ENCODE data around the gene GRN.

The GRN gene

GRCh38 chr17:44376779-44377178 is 31.7 kb downstream of the GRN start:
- Histone ChIP-seq H3K36me3 (ENCODE audit: insufficient read depth) (no peaks in the 10 kb centered on the region), H3K4me1 (ENCODE audit: low read depth, poor library complexity, severe bottlenecking) (no peaks in the 10 kb centered on the region), H3K4me2 (no peak overlapping the region), H3K79me2 (ENCODE audit: insufficient read depth, low read depth) (no peaks in the 10 kb centered on the region), H3K9ac (no peak overlapping the region), H3K27me3 (ENCODE audit: insufficient read depth, low read depth) (peaks cover 34% of the 10 kb centered on the region; the same call in 1 of the 2 replicates), H3K4me3 (IDR thresholded peaks at IDR 0.05; ENCODE audit: insufficient read depth, low read depth, low read length) (no peak overlapping the region), H4K20me1 (ENCODE audit: insufficient read depth) (no peaks in the 10 kb centered on the region), H2AFZ (ENCODE audit: low read depth) (no peak overlapping the region), H3K27ac (no peak overlapping the region)
- TF ChIP-seq, protein P1, sequence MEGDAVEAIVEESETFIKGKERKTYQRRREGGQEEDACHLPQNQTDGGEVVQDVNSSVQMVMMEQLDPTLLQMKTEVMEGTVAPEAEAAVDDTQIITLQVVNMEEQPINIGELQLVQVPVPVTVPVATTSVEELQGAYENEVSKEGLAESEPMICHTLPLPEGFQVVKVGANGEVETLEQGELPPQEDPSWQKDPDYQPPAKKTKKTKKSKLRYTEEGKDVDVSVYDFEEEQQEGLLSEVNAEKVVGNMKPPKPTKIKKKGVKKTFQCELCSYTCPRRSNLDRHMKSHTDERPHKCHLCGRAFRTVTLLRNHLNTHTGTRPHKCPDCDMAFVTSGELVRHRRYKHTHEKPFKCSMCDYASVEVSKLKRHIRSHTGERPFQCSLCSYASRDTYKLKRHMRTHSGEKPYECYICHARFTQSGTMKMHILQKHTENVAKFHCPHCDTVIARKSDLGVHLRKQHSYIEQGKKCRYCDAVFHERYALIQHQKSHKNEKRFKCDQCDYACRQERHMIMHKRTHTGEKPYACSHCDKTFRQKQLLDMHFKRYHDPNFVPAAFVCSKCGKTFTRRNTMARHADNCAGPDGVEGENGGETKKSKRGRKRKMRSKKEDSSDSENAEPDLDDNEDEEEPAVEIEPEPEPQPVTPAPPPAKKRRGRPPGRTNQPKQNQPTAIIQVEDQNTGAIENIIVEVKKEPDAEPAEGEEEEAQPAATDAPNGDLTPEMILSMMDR (conservative IDR thresholded peaks at IDR 0.05; ENCODE audit: low read depth, low read length) = no peak

- H2AFZ ChIP-seq (ENCODE audit: low read depth) = no peak overlapping the region
- no peak overlapping the region for H3K4me3 ChIP-seq (IDR thresholded peaks at IDR 0.05; ENCODE audit: insufficient read depth, low read depth, low read length)
- H3K27ac ChIP-seq = no peak overlapping the region
- H3K79me2 ChIP-seq (ENCODE audit: insufficient read depth, low read depth) = no peaks in the 10 kb centered on the region
- no peaks in the 10 kb centered on the region for H3K36me3 ChIP-seq (ENCODE audit: insufficient read depth)
- H4K20me1 ChIP-seq (ENCODE audit: insufficient read depth) = no peaks in the 10 kb centered on the region
- H3K9ac ChIP-seq = no peak overlapping the region
- peaks cover 44% of the 10 kb centered on the region; the same call in 1 of the 2 replicates for H3K27me3 ChIP-seq (ENCODE audit: insufficient read depth, low read depth)
- TF ChIP-seq, protein P1 (conservative IDR thresholded peaks at IDR 0.05; ENCODE audit: low read depth, low read length) = no peak
- no peak overlapping the region for H3K4me2 ChIP-seq
- no peaks in the 10 kb centered on the region for H3K4me1 ChIP-seq (ENCODE audit: low read depth, poor library complexity, severe bottlenecking)
Observed at GRCh38 chr17:44378171-44378705, 33.1 kb downstream of the GRN start.

DNA sequence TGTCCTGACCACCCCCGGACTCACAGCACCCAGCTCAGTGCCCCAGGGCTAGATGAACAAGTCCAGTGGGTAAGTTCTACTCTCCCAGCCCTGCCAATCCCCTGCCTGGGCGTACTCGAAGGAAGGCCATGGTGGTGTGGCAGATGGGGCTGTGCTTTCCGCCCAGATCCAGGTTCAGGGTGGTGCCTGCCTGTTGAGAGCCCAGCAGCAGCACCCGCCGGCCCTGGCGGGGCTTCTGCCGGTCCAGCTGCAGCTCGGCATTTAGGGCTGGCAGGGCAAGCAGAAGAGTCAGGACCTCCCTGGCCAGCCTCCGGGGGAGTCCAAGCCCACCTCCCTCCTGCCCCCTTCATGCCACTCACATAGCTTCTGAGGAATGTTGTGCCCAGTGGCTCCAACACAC is 34.8 kb downstream of the GRN start:
- Histone ChIP-seq H3K27ac (no peak overlapping the region), H3K9ac (no peak overlapping the region), H3K4me2 (no peak overlapping the region), H3K79me2 (ENCODE audit: insufficient read depth, low read depth) (no peaks in the 10 kb centered on the region), H3K27me3 (ENCODE audit: insufficient read depth, low read depth) (peaks cover 46% of the 10 kb centered on the region; the same call in 1 of the 2 replicates), H2AFZ (ENCODE audit: low read depth) (no peak overlapping the region), H3K4me1 (ENCODE audit: low read depth, poor library complexity, severe bottlenecking) (no peaks in the 10 kb centered on the region), H3K4me3 (IDR thresholded peaks at IDR 0.05; ENCODE audit: insufficient read depth, low read depth, low read length) (no peak overlapping the region), H3K36me3 (ENCODE audit: insufficient read depth) (no peaks in the 10 kb centered on the region), H4K20me1 (ENCODE audit: insufficient read depth) (no peaks in the 10 kb centered on the region)
- TF ChIP-seq, protein P1 (conservative IDR thresholded peaks at IDR 0.05; ENCODE audit: low read depth, low read length) = no peak

DNA sequence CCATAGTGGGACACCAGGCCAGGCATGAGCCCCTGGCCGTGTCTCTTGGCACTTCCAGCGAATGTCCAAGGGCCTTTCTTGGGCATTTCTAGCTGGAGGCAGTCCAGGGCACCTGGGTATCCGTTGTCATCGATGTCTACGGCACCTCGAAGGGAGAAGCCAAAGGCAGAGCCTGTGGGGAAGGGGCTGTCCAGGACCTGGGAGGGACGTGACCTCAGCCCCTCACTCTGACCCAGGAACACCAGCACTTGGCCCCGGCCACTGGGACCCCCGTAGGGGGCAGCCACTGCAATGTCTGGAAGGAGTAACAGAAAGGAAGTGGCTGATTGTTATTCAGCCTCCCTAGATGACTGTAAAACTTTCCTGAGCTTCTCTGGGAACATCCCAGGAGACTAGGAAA is 35.7 kb downstream of the GRN start:
- H2AFZ ChIP-seq (ENCODE audit: low read depth) = no peak overlapping the region
- peaks cover 46% of the 10 kb centered on the region; the same call in 1 of the 2 replicates for H3K27me3 ChIP-seq (ENCODE audit: insufficient read depth, low read depth)
- H3K27ac ChIP-seq = no peak overlapping the region
- H4K20me1 ChIP-seq (ENCODE audit: insufficient read depth) = no peaks in the 10 kb centered on the region
- no peak overlapping the region for H3K4me3 ChIP-seq (IDR thresholded peaks at IDR 0.05; ENCODE audit: insufficient read depth, low read depth, low read length)
- TF ChIP-seq, protein P1 (conservative IDR thresholded peaks at IDR 0.05; ENCODE audit: low read depth, low read length) = no peak
- no peaks in the 10 kb centered on the region for H3K79me2 ChIP-seq (ENCODE audit: insufficient read depth, low read depth)
- no peak overlapping the region for H3K4me2 ChIP-seq
- H3K36me3 ChIP-seq (ENCODE audit: insufficient read depth) = no peaks in the 10 kb centered on the region
- H3K4me1 ChIP-seq (ENCODE audit: low read depth, poor library complexity, severe bottlenecking) = peaks cover 3% of the 10 kb centered on the region
- H3K9ac ChIP-seq = no peak overlapping the region
